ENCODE measurements around the gene ARVCF.

GRCh38 chr22:19972251-19972650, 44.4 kb downstream of the ARVCF start:
- TF ChIP-seq MAX (IDR thresholded peaks at IDR 0.05; ENCODE audit: low read depth) (no peak), POLR2AphosphoS5 (IDR thresholded peaks at IDR 0.05; ENCODE audit: low read depth, low read length) (no peak), SMC3 (IDR thresholded peaks at IDR 0.05; ENCODE audit: low read depth, low read length) (no peak), CTCF (IDR thresholded peaks at IDR 0.05) (no peak), FOXM1 (IDR thresholded peaks at IDR 0.05; ENCODE audit: low read depth) (no peak), EZH2phosphoT487 (IDR thresholded peaks at IDR 0.05; ENCODE audit: borderline replicate concordance, low read depth) (no peak)

All from SK-N-SH (cell line).